Body of pancreas (tissue), 4 donors: ENCODE data around the gene YY1AP1. TPM values are rescaled to one million over a fixed set of nuclear protein-coding genes. Genes with fewer than 3 reads are reported as not detected.
"Not testable (repeated sequence)": the region's sequence is repeated elsewhere in the genome, so short reads cannot be mapped to it uniquely, and the experiment has no call there.

Source experiments
- ATAC-seq: fragments of 150-250 bp; one replicate; pipeline ENCODE4 v1.9.1; 2016
- DNase-seq, 4 donors: peaks; one replicate each; pipeline ENCODE4 v3.0.0-alpha.2; 2019
- H3K27ac ChIP-seq, 4 donors: fragments of 200-600 bp; sonication (generic); 1 replicate in 3 of 4; 2 replicates in 1 of 4; pipeline versions ENCODE4 v1.5.1 to v1.6.1; 2016 to 2019; ENCODE audit warnings: mild to moderate bottlenecking in 1 of 4, mixed read lengths in 1 of 4, moderate library complexity in 1 of 4
- H3K27me3 ChIP-seq, 2 donors: fragments of 200-600 bp; sonication (generic); one replicate each; pipeline ENCODE4 v1.6.0; 2016; ENCODE audit warnings: mild to moderate bottlenecking in 1 of 2
- H3K36me3 ChIP-seq, 2 donors: fragments of 200-600 bp; sonication (generic); replicated peaks in 1 of 2; 2 replicates each; pipeline ENCODE4 v1.5.1; 2016; ENCODE audit warnings: low read depth in 2 of 2; ENCODE audit not compliant: insufficient read depth in 1 of 2
- H3K4me1 ChIP-seq: fragments of 200-600 bp; sonication (generic); one replicate; pipeline ENCODE4 v1.6.0; 2016
- H3K4me3 ChIP-seq, 2 donors: fragments of 200-600 bp; sonication (generic); 1 replicate in 1 of 2; 2 replicates in 1 of 2; pipeline ENCODE4 v1.5.1; 2016 to 2019
- H3K9me3 ChIP-seq, 3 donors: fragments of 200-600 bp; sonication (generic); 1 replicate in 2 of 3; 2 replicates in 1 of 3; pipeline ENCODE4 v1.5.1; 2016
- CTCF ChIP-seq, 7 experiments: fragments of 450-650 bp in 4 of 7; fragments of 200-600 bp in 3 of 7; sonication (generic) in 3 of 7; IDR thresholded peaks; one replicate each; pipeline ENCODE4 v1.5.1; 2016 to 2019; ENCODE audit warnings: antibody characterized with exemption in 7 of 7
- POLR2A ChIP-seq, 3 donors: fragments of 450-650 bp; IDR thresholded peaks; one replicate each; pipeline ENCODE4 v1.6.1; 2016; ENCODE audit warnings: antibody characterized with exemption in 3 of 3, mild to moderate bottlenecking in 2 of 3
- WGBS, 2 donors: methylation state at CpG; one replicate each; pipeline ENCODE4 v1.1.5; 2017; 5-methylcytosine and 5-hydroxymethylcytosine counted together
- intact Hi-C: fragments of 100-400 bp; cut with DNase I; formaldehyde crosslinking; loops from one replicate; pipeline ENCODE4 v1.15.1; 2023
- total RNA-seq, 2 donors: library from RNA; depleted of rRNA; stranded (reverse); fragments of >200 nt; gene quantifications; one replicate each; pipeline ENCODE4 v1.1.0, GENCODE V29; 2016

The YY1AP1 gene
- total RNA-seq, 2 donors from 2014 or later: 40.5 to 90.6 TPM

- intact Hi-C loops: no loop called here
- 67 to 87% methylated on average over 2 of the region's 2 CpGs for WGBS, 2 donors
- Histone ChIP-seq H3K27ac (no peak overlapping the region), H3K36me3 (no peaks in the 10 kb centered on the region), H3K4me3 (no peak overlapping the region), H3K4me1 (peaks cover 7% of the 10 kb centered on the region), H3K9me3 (peaks cover 0 to 10% (median 0%) of the 10 kb centered on the region in 3 donors), H3K27me3 (no peaks in the 10 kb centered on the region)
- ATAC-seq (no peak), DNase-seq (peak in 2 of 4 donors; percentile 11 to 25)
- TF ChIP-seq CTCF (IDR thresholded peaks at IDR 0.05) (no peak), POLR2A (IDR thresholded peaks at IDR 0.05) (no peak)
Measured at GRCh38 chr1:155646307-155646706, 42.3 kb downstream of the YY1AP1 start.

GRCh38 chr1:155645648-155646047 is 42.9 kb downstream of the YY1AP1 start:
- Histone ChIP-seq H3K4me3 (no peak overlapping the region), H3K27ac (no peak overlapping the region), H3K36me3 (no peaks in the 10 kb centered on the region), H3K4me1 (peaks cover 6% of the 10 kb centered on the region), H3K27me3 (no peaks in the 10 kb centered on the region), H3K9me3 (peaks cover 0 to 10% (median 0%) of the 10 kb centered on the region in 3 donors)
- DNase-seq (no peak), ATAC-seq (no peak)
- no peak for TF ChIP-seq CTCF (IDR thresholded peaks at IDR 0.05)
- no peak for TF ChIP-seq POLR2A (IDR thresholded peaks at IDR 0.05)
- intact Hi-C loops: no loop called here
- WGBS, 2 donors: 69 to 78% methylated on average over 6 of the region's 6 CpGs

- Histone ChIP-seq H3K4me1 (peaks cover 6% of the 10 kb centered on the region), H3K27ac (no peak overlapping the region), H3K4me3 (no peak overlapping the region), H3K36me3 (no peaks in the 10 kb centered on the region), H3K9me3 (peaks cover 0 to 10% (median 0%) of the 10 kb centered on the region in 3 donors), H3K27me3 (no peaks in the 10 kb centered on the region)
- ATAC-seq: no peak
- no peak for TF ChIP-seq CTCF (IDR thresholded peaks at IDR 0.05)
- no peak for TF ChIP-seq POLR2A (IDR thresholded peaks at IDR 0.05)
- WGBS, 2 donors: 70 to 75% methylated on average over 4 of the region's 4 CpGs
- no peak for DNase-seq
- intact Hi-C loops: no loop called here
Measured at GRCh38 chr1:155645034-155645598, 43.5 kb downstream of the YY1AP1 start.

GRCh38 chr1:155643230-155643629 is 45.3 kb downstream of the YY1AP1 start:
- Histone ChIP-seq H3K4me1 (peaks cover 1% of the 10 kb centered on the region), H3K9me3 (peaks cover 0 to 10% (median 0%) of the 10 kb centered on the region in 3 donors), H3K4me3 (no peak overlapping the region), H3K36me3 (no peaks in the 10 kb centered on the region), H3K27ac (no peak overlapping the region), H3K27me3 (no peaks in the 10 kb centered on the region)
- intact Hi-C loops: no loop called here
- no peak for ATAC-seq
- WGBS, 2 donors: 67 to 82% methylated on average over 3 of the region's 3 CpGs
- DNase-seq: no peak
- TF ChIP-seq CTCF (IDR thresholded peaks at IDR 0.05) (no peak), POLR2A (IDR thresholded peaks at IDR 0.05) (no peak)

- DNase-seq, H3K4me3 ChIP-seq, intact Hi-C loops, ATAC-seq, H3K27me3 ChIP-seq, H3K36me3 ChIP-seq, H3K4me1 ChIP-seq, H3K27ac ChIP-seq: not testable (repeated sequence)
- WGBS, 2 donors: 65 to 69% methylated on average over 11 of the region's 11 CpGs
- H3K9me3 ChIP-seq: peaks cover 0 to 10% (median 0%) of the 10 kb centered on the region in 3 donors
Measured at GRCh38 chr1:155642559-155643180, 45.9 kb downstream of the YY1AP1 start.
